GM23338 (cell line): Measurements from ENCODE around the gene CCDC134. TPM values are rescaled to one million over a fixed set of nuclear protein-coding genes. Genes with fewer than 3 reads are reported as not detected.

Source experiments
- ATAC-seq: fragments of 200-7000 bp; cut with Tn5 transposase; 3 replicates; pipeline ENCODE4 v1.9.1; 2020
- DNase-seq: peaks from one replicate; pipeline ENCODE4 v3.0.0-alpha.2; 2015; ENCODE audit warnings: low spot score
- H2AFZ ChIP-seq: fragments of 200-600 bp; sonication (generic); 2 replicates; pipeline ENCODE4 v1.8.0; 2016; ENCODE audit warnings: antibody characterized with exemption, mild to moderate bottlenecking, moderate library complexity
- H3F3A ChIP-seq: fragments of 200-600 bp; sonication (generic); replicated peaks from 2 replicates; pipeline ENCODE4 v1.8.0; 2017; ENCODE audit warnings: antibody characterized with exemption, mixed run types, low read depth
- H3K27ac ChIP-seq: fragments of 200-600 bp; sonication (generic); 2 replicates; pipeline ENCODE4 v1.6.1; 2016; ENCODE audit warnings: low read depth
- H3K27me3 ChIP-seq: fragments of 200-600 bp; sonication (generic); 2 replicates; pipeline ENCODE4 v1.8.0; 2016; ENCODE audit warnings: mild to moderate bottlenecking, mixed run types, moderate library complexity; ENCODE audit not compliant: insufficient read depth
- H3K36me3 ChIP-seq: fragments of 200-600 bp; sonication (generic); 2 replicates; pipeline ENCODE4 v1.8.0; 2016; ENCODE audit warnings: mild to moderate bottlenecking; ENCODE audit not compliant: insufficient read depth
- H3K4me1 ChIP-seq: fragments of 200-600 bp; sonication (generic); 2 replicates; pipeline ENCODE4 v1.8.0; 2016; ENCODE audit warnings: mild to moderate bottlenecking, moderate library complexity; ENCODE audit not compliant: insufficient read depth
- H3K4me2 ChIP-seq: fragments of 200-600 bp; sonication (generic); 2 replicates; pipeline ENCODE4 v1.7.1; 2017; ENCODE audit warnings: mixed run types
- H3K4me3 ChIP-seq: fragments of 200-600 bp; sonication (generic); 2 replicates; pipeline ENCODE4 v1.6.1; 2016; ENCODE audit warnings: mixed run types
- H3K79me2 ChIP-seq: fragments of 200-600 bp; sonication (generic); replicated peaks from 2 replicates; pipeline ENCODE4 v1.8.0; 2017; ENCODE audit warnings: mild to moderate bottlenecking; ENCODE audit not compliant: insufficient read depth
- H3K9me2 ChIP-seq: fragments of 200-600 bp; sonication (generic); 2 replicates; pipeline ENCODE4 v1.8.0; 2017; ENCODE audit not compliant: insufficient read depth
- H4K20me1 ChIP-seq: fragments of 200-600 bp; sonication (generic); replicated peaks from 2 replicates; pipeline ENCODE4 v1.8.0; 2017; ENCODE audit warnings: mild to moderate bottlenecking; ENCODE audit not compliant: insufficient read depth
- H3K27ac Mint-ChIP-seq: 2 replicates; pipeline ENCODE4 v1.8.0; 2020; ENCODE audit warnings: inconsistent platforms, mild to moderate bottlenecking, moderate library complexity, mixed read lengths
- H3K27me3 Mint-ChIP-seq: 3 replicates; pipeline ENCODE4 v1.8.0; 2022; ENCODE audit warnings: low read depth, mild to moderate bottlenecking, moderate library complexity, mixed read lengths, inconsistent platforms; ENCODE audit not compliant: insufficient read depth, poor library complexity
- H3K36me3 Mint-ChIP-seq: 3 replicates; pipeline ENCODE4 v1.8.0; 2021; ENCODE audit warnings: low read depth, mild to moderate bottlenecking, inconsistent platforms, moderate library complexity, mixed read lengths
- H3K4me1 Mint-ChIP-seq: 3 replicates; pipeline ENCODE4 v1.8.0; 2020; ENCODE audit warnings: mild to moderate bottlenecking, inconsistent platforms, mixed read lengths
- H3K4me3 Mint-ChIP-seq: 3 replicates; pipeline ENCODE4 v1.8.0; 2021; ENCODE audit warnings: moderate library complexity, mild to moderate bottlenecking, inconsistent platforms, mixed read lengths
- H3K9me3 Mint-ChIP-seq: 3 replicates; pipeline ENCODE4 v1.8.0; 2020; ENCODE audit warnings: moderate library complexity, mild to moderate bottlenecking, inconsistent platforms, mixed read lengths
- CREB1 ChIP-seq: fragments of 250-450 bp; sonication (Bioruptor Pico); IDR thresholded peaks from 2 replicates; pipeline ENCODE4 v1.5.0; 2020; ENCODE audit warnings: low read depth, mild to moderate bottlenecking, moderate library complexity
- JUNB ChIP-seq: IDR thresholded peaks from one replicate; pipeline ENCODE4 v1.6.1; 2016; ENCODE audit warnings: antibody characterized with exemption; ENCODE audit not compliant: unreplicated experiment
- NANOG ChIP-seq: IDR thresholded peaks from 2 replicates; pipeline ENCODE4 v1.6.1; 2016; ENCODE audit warnings: antibody characterized with exemption, borderline replicate concordance
- ZNF114 ChIP-seq: fragments of 250-450 bp; sonication (Bioruptor Pico); IDR thresholded peaks from 2 replicates; pipeline ENCODE4 v1.5.0; 2020; ENCODE audit warnings: mild to moderate bottlenecking, moderate library complexity
- polyA plus RNA-seq: library from polyadenylated mRNA; unstranded; fragments of >200 nt; fragmentation: Nextera tagmentation; extraction: Ambion mirVana; gene quantifications from 2 replicates; pipeline ENCODE4 v1.2.1, GENCODE V29; 2016
- total RNA-seq: library from RNA; depleted of rRNA; stranded (reverse); fragments of >200 nt; shearing (Covaris generic); gene quantifications from 2 replicates; pipeline ENCODE4 v1.2.3, GENCODE V29; 2014
- TF ChIP-seq, protein P1 (sequence below): fragments of 250-450 bp; sonication (Bioruptor Pico); IDR thresholded peaks from 2 replicates; pipeline ENCODE4 v1.5.0; 2020; ENCODE audit warnings: mild to moderate bottlenecking, moderate library complexity
- TF ChIP-seq, protein P2 (sequence below), 2 experiments: fragments of 200-600 bp in 1 of 2; sonication (generic) in 1 of 2; conservative IDR thresholded peaks; 2 replicates each; pipeline versions ENCODE4 v1.5.1 to v1.6.1; 2016 to 2017; ENCODE audit warnings: antibody characterized with exemption in 2 of 2, low read depth in 2 of 2, mild to moderate bottlenecking in 2 of 2, moderate library complexity in 1 of 2
- TF ChIP-seq, protein P3 (sequence below): IDR thresholded peaks from one replicate; pipeline ENCODE4 v1.6.1; 2018; ENCODE audit warnings: antibody characterized with exemption; ENCODE audit not compliant: unreplicated experiment
- TF ChIP-seq, protein P4 (sequence below): IDR thresholded peaks from 2 replicates; pipeline ENCODE4 v1.6.1; 2016; ENCODE audit warnings: antibody characterized with exemption

Gene CCDC134
- total and polyA plus RNA-seq, 2 experiments from 2014 or later: 2.7 to 24.5 TPM

DNA sequence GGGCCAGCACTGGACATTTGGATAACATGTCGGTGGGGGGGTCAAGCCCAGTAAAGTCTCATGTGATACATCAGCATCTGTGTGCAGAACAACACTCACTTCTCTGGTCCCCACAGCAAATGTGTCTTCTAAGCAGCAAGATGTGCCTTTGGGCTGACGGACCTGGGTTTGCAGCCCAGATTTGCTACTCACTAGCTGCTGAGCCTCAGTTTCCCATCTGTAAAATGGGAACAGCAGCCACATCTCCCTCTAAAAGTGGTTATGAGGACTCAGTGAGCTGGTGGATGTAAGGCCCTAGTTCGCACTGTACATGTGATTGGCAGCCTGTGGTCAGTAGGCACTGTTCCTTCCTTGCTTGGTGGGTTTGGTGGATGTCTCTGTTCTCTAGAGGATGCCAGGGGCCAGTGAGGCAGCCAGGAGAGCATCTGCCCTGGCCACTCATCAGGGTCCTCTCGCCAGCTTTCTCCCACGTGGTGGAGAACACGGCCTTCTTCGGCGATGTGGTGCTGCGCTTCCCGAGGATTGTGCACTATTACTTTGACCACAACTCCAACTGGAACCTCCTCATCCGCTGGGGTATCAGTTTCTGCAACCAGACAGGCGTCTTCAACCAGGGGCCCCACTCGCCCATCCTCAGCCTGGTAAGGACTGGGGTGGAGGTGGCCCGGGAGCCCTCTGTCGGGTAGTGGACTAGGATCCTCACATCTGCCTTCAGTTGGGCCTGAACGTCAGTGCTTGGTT is 12.5 kb downstream of the CCDC134 start (continued):
- TF ChIP-seq, protein P1, sequence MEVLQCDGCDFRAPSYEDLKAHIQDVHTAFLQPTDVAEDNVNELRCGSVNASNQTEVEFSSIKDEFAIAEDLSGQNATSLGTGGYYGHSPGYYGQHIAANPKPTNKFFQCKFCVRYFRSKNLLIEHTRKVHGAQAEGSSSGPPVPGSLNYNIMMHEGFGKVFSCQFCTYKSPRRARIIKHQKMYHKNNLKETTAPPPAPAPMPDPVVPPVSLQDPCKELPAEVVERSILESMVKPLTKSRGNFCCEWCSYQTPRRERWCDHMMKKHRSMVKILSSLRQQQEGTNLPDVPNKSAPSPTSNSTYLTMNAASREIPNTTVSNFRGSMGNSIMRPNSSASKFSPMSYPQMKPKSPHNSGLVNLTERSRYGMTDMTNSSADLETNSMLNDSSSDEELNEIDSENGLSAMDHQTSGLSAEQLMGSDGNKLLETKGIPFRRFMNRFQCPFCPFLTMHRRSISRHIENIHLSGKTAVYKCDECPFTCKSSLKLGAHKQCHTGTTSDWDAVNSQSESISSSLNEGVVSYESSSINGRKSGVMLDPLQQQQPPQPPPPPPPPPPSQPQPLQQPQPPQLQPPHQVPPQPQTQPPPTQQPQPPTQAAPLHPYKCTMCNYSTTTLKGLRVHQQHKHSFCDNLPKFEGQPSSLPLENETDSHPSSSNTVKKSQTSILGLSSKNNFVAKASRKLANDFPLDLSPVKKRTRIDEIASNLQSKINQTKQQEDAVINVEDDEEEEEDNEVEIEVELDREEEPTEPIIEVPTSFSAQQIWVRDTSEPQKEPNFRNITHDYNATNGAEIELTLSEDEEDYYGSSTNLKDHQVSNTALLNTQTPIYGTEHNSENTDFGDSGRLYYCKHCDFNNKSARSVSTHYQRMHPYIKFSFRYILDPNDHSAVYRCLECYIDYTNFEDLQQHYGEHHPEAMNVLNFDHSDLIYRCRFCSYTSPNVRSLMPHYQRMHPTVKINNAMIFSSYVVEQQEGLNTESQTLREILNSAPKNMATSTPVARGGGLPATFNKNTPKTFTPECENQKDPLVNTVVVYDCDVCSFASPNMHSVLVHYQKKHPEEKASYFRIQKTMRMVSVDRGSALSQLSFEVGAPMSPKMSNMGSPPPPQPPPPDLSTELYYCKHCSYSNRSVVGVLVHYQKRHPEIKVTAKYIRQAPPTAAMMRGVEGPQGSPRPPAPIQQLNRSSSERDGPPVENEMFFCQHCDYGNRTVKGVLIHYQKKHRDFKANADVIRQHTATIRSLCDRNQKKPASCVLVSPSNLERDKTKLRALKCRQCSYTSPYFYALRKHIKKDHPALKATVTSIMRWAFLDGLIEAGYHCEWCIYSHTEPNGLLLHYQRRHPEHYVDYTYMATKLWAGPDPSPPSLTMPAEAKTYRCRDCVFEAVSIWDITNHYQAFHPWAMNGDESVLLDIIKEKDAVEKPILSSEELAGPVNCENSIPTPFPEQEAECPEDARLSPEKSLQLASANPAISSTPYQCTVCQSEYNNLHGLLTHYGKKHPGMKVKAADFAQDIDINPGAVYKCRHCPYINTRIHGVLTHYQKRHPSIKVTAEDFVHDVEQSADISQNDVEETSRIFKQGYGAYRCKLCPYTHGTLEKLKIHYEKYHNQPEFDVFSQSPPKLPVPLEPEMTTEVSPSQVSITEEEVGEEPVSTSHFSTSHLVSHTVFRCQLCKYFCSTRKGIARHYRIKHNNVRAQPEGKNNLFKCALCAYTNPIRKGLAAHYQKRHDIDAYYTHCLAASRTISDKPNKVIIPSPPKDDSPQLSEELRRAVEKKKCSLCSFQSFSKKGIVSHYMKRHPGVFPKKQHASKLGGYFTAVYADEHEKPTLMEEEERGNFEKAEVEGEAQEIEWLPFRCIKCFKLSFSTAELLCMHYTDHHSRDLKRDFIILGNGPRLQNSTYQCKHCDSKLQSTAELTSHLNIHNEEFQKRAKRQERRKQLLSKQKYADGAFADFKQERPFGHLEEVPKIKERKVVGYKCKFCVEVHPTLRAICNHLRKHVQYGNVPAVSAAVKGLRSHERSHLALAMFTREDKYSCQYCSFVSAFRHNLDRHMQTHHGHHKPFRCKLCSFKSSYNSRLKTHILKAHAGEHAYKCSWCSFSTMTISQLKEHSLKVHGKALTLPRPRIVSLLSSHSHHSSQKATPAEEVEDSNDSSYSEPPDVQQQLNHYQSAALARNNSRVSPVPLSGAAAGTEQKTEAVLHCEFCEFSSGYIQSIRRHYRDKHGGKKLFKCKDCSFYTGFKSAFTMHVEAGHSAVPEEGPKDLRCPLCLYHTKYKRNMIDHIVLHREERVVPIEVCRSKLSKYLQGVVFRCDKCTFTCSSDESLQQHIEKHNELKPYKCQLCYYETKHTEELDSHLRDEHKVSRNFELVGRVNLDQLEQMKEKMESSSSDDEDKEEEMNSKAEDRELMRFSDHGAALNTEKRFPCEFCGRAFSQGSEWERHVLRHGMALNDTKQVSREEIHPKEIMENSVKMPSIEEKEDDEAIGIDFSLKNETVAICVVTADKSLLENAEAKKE (CRISPR knock-in tag): no peak
- TF ChIP-seq, protein P2, sequence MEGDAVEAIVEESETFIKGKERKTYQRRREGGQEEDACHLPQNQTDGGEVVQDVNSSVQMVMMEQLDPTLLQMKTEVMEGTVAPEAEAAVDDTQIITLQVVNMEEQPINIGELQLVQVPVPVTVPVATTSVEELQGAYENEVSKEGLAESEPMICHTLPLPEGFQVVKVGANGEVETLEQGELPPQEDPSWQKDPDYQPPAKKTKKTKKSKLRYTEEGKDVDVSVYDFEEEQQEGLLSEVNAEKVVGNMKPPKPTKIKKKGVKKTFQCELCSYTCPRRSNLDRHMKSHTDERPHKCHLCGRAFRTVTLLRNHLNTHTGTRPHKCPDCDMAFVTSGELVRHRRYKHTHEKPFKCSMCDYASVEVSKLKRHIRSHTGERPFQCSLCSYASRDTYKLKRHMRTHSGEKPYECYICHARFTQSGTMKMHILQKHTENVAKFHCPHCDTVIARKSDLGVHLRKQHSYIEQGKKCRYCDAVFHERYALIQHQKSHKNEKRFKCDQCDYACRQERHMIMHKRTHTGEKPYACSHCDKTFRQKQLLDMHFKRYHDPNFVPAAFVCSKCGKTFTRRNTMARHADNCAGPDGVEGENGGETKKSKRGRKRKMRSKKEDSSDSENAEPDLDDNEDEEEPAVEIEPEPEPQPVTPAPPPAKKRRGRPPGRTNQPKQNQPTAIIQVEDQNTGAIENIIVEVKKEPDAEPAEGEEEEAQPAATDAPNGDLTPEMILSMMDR (conservative IDR thresholded peaks at IDR 0.05; ENCODE audit: low read depth in 2 of 2): no peak

DNA sequence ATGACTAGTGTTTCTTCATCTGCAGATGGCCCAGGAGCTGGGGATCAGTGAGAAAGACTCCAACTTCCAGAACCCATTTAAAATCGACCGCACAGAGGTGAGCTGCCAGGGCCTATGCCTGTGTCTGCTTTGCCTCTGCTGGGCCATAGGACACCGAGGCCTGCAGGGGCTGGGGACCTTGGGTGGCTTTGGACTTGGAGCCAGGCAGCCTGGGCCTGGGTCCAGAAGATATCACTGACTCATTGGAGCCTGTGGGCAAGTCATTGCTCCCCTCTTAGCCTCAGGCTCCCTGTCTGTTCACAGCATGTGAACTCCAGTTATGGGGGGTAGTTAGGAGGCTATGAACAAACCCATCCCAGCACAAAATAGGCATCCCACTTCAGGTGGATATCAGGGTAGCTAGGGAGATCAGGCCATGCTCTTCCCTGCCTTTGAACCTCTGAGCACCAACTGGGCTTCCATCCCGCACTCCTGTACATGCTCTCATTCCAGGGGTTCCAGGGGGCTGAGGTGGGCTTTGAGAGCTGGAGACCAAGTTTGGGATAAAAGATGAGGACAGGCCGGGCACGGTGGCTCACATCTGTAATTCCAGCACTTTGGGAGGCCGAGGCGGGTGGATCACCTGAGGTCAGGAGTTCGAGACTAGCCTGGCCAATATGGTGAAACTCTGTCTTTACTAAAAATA is 13.4 kb downstream of the CCDC134 start:
- Histone ChIP-seq H4K20me1 (no peaks in the 10 kb centered on the region; the same call in none of the 2 replicates), H3F3A (no peaks in the 10 kb centered on the region), H3K9me2 (no peaks in the 10 kb centered on the region), H2AFZ (no peak overlapping the region), H3K27me3 (no peaks in the 10 kb centered on the region), H3K4me2 (no peak overlapping the region), H3K4me3 (no peak overlapping the region), H3K27ac (no peak overlapping the region), H3K36me3 (no peaks in the 10 kb centered on the region; the same call in 1 of the 2 replicates), H3K4me1 (no peaks in the 10 kb centered on the region), H3K79me2 (peaks cover 4% of the 10 kb centered on the region; the same call in 1 of the 2 replicates)
- ATAC-seq: no peak
- Mint-ChIP-seq H3K9me3 (no peaks in the 10 kb centered on the region), H3K4me1 (no peaks in the 10 kb centered on the region), H3K27ac (no peak overlapping the region), H3K36me3 (peaks cover 18% of the 10 kb centered on the region), H3K27me3 (no peaks in the 10 kb centered on the region), H3K4me3 (no peak overlapping the region)
- TF ChIP-seq, protein P3, sequence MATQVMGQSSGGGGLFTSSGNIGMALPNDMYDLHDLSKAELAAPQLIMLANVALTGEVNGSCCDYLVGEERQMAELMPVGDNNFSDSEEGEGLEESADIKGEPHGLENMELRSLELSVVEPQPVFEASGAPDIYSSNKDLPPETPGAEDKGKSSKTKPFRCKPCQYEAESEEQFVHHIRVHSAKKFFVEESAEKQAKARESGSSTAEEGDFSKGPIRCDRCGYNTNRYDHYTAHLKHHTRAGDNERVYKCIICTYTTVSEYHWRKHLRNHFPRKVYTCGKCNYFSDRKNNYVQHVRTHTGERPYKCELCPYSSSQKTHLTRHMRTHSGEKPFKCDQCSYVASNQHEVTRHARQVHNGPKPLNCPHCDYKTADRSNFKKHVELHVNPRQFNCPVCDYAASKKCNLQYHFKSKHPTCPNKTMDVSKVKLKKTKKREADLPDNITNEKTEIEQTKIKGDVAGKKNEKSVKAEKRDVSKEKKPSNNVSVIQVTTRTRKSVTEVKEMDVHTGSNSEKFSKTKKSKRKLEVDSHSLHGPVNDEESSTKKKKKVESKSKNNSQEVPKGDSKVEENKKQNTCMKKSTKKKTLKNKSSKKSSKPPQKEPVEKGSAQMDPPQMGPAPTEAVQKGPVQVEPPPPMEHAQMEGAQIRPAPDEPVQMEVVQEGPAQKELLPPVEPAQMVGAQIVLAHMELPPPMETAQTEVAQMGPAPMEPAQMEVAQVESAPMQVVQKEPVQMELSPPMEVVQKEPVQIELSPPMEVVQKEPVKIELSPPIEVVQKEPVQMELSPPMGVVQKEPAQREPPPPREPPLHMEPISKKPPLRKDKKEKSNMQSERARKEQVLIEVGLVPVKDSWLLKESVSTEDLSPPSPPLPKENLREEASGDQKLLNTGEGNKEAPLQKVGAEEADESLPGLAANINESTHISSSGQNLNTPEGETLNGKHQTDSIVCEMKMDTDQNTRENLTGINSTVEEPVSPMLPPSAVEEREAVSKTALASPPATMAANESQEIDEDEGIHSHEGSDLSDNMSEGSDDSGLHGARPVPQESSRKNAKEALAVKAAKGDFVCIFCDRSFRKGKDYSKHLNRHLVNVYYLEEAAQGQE: no peak
- TF ChIP-seq, protein P4, sequence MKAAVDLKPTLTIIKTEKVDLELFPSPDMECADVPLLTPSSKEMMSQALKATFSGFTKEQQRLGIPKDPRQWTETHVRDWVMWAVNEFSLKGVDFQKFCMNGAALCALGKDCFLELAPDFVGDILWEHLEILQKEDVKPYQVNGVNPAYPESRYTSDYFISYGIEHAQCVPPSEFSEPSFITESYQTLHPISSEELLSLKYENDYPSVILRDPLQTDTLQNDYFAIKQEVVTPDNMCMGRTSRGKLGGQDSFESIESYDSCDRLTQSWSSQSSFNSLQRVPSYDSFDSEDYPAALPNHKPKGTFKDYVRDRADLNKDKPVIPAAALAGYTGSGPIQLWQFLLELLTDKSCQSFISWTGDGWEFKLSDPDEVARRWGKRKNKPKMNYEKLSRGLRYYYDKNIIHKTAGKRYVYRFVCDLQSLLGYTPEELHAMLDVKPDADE: no peak
- TF ChIP-seq NANOG: no peak
- no peak for TF ChIP-seq JUNB
- no peak for TF ChIP-seq CREB1
- no peak for TF ChIP-seq ZNF114 (CRISPR knock-in tag)
- DNase-seq: no peak
